ENCODE data around the gene CCDC88B. TPM values are rescaled to one million over a fixed set of nuclear protein-coding genes. Genes with fewer than 3 reads are reported as not detected.
"Not testable (repeated sequence)": the region's sequence is repeated elsewhere in the genome, so short reads cannot be mapped to it uniquely, and the experiment has no call there.

CCDC88B gene
- total RNA-seq, 1 donor from 2014 or later: 7.9 TPM

GRCh38 chr11:64305691-64306562 is 34.1 kb upstream of the CCDC88B start:
- intact Hi-C loops (cut with DNase I): loop anchor here (5.0 kb wide), 1 partner anchor 69 kb away; no protein-coding TSS in a partner anchor
- peak in 1 of 2 donors; percentile 91 for DNase-seq (ENCODE audit: extremely low spot score in 2 of 2)
- Histone ChIP-seq H3K27ac (peak overlapping the region; percentile 88), H3K27me3 (no peaks in the 10 kb centered on the region), H3K4me3 (peak overlapping the region; percentile 83 to 93), H3K9me3 (no peaks in the 10 kb centered on the region), H3K4me1 (peaks cover 31% of the 10 kb centered on the region), H3K36me3 (no peaks in the 10 kb centered on the region)
- TF ChIP-seq POLR2A (IDR thresholded peaks at IDR 0.05) (no peak), POLR2AphosphoS5 (IDR thresholded peaks at IDR 0.05; ENCODE audit: insufficient read depth in 1 of 2, low read depth in 1 of 2) (peak in 1 of 2 donors; percentile 46)

GRCh38 chr11:64306563-64306875 is 33.5 kb upstream of the CCDC88B start:
- intact Hi-C loops (cut with DNase I): loop anchor here (5.0 kb wide), 1 partner anchor 69 kb away; no protein-coding TSS in a partner anchor
- Histone ChIP-seq H3K9me3 (no peaks in the 10 kb centered on the region), H3K27me3 (no peaks in the 10 kb centered on the region), H3K27ac (peak overlapping the region; percentile 88), H3K4me1 (peaks cover 31% of the 10 kb centered on the region), H3K36me3 (no peaks in the 10 kb centered on the region), H3K4me3 (peak overlapping the region; percentile 83 to 93)
- TF ChIP-seq CTCF (IDR thresholded peaks at IDR 0.05) (no peak), POLR2AphosphoS5 (IDR thresholded peaks at IDR 0.05; ENCODE audit: insufficient read depth in 1 of 2, low read depth in 1 of 2) (peak in 1 of 2 donors; percentile 2)
- peak in 1 of 2 donors; percentile 89 for DNase-seq (ENCODE audit: extremely low spot score in 2 of 2)

- no peaks in the 10 kb centered on the region for H3K9me3 ChIP-seq
- no peaks in the 10 kb centered on the region for H3K36me3 ChIP-seq
- intact Hi-C loops (cut with DNase I): loop anchor here (5.0 kb wide), 1 partner anchor 70 kb away; no protein-coding TSS in a partner anchor
- H3K27me3 ChIP-seq: no peaks in the 10 kb centered on the region
- peak in 1 of 2 donors; percentile 89 for DNase-seq (ENCODE audit: extremely low spot score in 2 of 2)
- peak overlapping the region; percentile 83 to 93 for H3K4me3 ChIP-seq
- no peak for TF ChIP-seq POLR2A (IDR thresholded peaks at IDR 0.05)
- no peak for TF ChIP-seq POLR2AphosphoS5 (IDR thresholded peaks at IDR 0.05; ENCODE audit: insufficient read depth in 1 of 2, low read depth in 1 of 2)
- TF ChIP-seq CTCF (IDR thresholded peaks at IDR 0.05): no peak
- H3K4me1 ChIP-seq: peaks cover 31% of the 10 kb centered on the region
- H3K27ac ChIP-seq: peak overlapping the region; percentile 88
These were observed 33.0 kb upstream of the CCDC88B start for GRCh38 chr11:64306876-64307622.

- H3K4me1 ChIP-seq: peaks cover 36% of the 10 kb centered on the region
- not testable (repeated sequence) for H3K27me3 ChIP-seq; H3K9me3 ChIP-seq; H3K27ac ChIP-seq; H3K4me3 ChIP-seq; DNase-seq (ENCODE audit: extremely low spot score in 2 of 2); H3K36me3 ChIP-seq
- intact Hi-C loops (cut with DNase I): loop anchor here (5.0 kb wide), 1 partner anchor 70 kb away; no protein-coding TSS in a partner anchor
These were observed 32.2 kb upstream of the CCDC88B start for GRCh38 chr11:64307795-64308194.

GRCh38 chr11:64312947-64313346 is 27.1 kb upstream of the CCDC88B start:
- H3K27me3 ChIP-seq: no peaks in the 10 kb centered on the region
- H3K36me3 ChIP-seq: peaks cover 0 to 21% of the 10 kb centered on the region in 2 donors
- no peaks in the 10 kb centered on the region for H3K9me3 ChIP-seq
- intact Hi-C loops (cut with DNase I): no loop called here
- peak overlapping the region; percentile 72 for H3K27ac ChIP-seq
- TF ChIP-seq CTCF (IDR thresholded peaks at IDR 0.05) (no peak), POLR2A (IDR thresholded peaks at IDR 0.05) (no peak), POLR2AphosphoS5 (IDR thresholded peaks at IDR 0.05; ENCODE audit: insufficient read depth in 1 of 2, low read depth in 1 of 2) (no peak)
- H3K4me3 ChIP-seq: no peak overlapping the region
- no peak for DNase-seq (ENCODE audit: extremely low spot score in 2 of 2)
- peaks cover 31% of the 10 kb centered on the region for H3K4me1 ChIP-seq
